Karpas-422 (cell line): ENCODE data around the gene CNOT10. TPM values are rescaled to one million over a fixed set of nuclear protein-coding genes. Genes with fewer than 3 reads are reported as not detected.

ENCODE experiments used
- DNase-seq: peaks from one replicate; pipeline ENCODE4 v3.0.0-alpha.2; 2015
- H2AFZ ChIP-seq: fragments of 200-600 bp; sonication (generic); 2 replicates; pipeline ENCODE4 v1.6.1; 2014; ENCODE audit warnings: antibody characterized with exemption, low read length, mixed read lengths
- H3K27ac ChIP-seq: fragments of 200-600 bp; sonication (generic); 2 replicates; pipeline ENCODE4 v1.5.1; 2014; ENCODE audit warnings: mild to moderate bottlenecking, low read length, moderate library complexity
- H3K27me3 ChIP-seq: fragments of 200-600 bp; sonication (generic); 2 replicates; pipeline ENCODE4 v1.6.1; 2014; ENCODE audit warnings: low read length, mixed read lengths
- H3K36me3 ChIP-seq: fragments of 200-600 bp; sonication (generic); 2 replicates; pipeline ENCODE4 v1.6.1; 2014; ENCODE audit warnings: low read length, mixed read lengths; ENCODE audit not compliant: insufficient read depth
- H3K4me1 ChIP-seq: fragments of 200-600 bp; sonication (generic); 2 replicates; pipeline ENCODE4 v1.6.1; 2014; ENCODE audit warnings: mild to moderate bottlenecking, low read length, mixed read lengths
- H3K4me2 ChIP-seq: fragments of 200-600 bp; sonication (generic); 2 replicates; pipeline ENCODE4 v1.6.1; 2014; ENCODE audit warnings: low read length, low read depth, mild to moderate bottlenecking; ENCODE audit not compliant: poor library complexity, severe bottlenecking
- H3K4me3 ChIP-seq: fragments of 200-600 bp; sonication (generic); 2 replicates; pipeline ENCODE4 v1.5.1; 2014; ENCODE audit warnings: mild to moderate bottlenecking, antibody characterized with exemption, low read length, mixed read lengths
- H3K79me2 ChIP-seq: fragments of 200-600 bp; sonication (generic); 2 replicates; pipeline ENCODE4 v1.6.1; 2014; ENCODE audit warnings: mild to moderate bottlenecking, low read length, mixed read lengths
- H3K9ac ChIP-seq: fragments of 200-600 bp; sonication (generic); 2 replicates; pipeline ENCODE4 v1.6.0; 2014; ENCODE audit warnings: low read length
- H3K9me2 ChIP-seq: fragments of 200-600 bp; sonication (generic), shearing (Covaris generic); replicated peaks from 2 replicates; pipeline ENCODE4 v1.6.0; 2014; ENCODE audit warnings: mild to moderate bottlenecking, low read length, moderate library complexity; ENCODE audit not compliant: insufficient read depth
- H3K9me3 ChIP-seq: fragments of 300-700, 200-600 bp; sonication (generic); 2 replicates; pipeline ENCODE4 v1.6.1; 2014; ENCODE audit warnings: low read length, mixed read lengths
- H4K20me1 ChIP-seq: fragments of 200-600 bp; sonication (generic); 2 replicates; pipeline ENCODE4 v1.6.1; 2014; ENCODE audit warnings: mild to moderate bottlenecking, antibody characterized with exemption, low read length, low read depth; ENCODE audit not compliant: insufficient read depth
- total RNA-seq: library from RNA; depleted of rRNA; stranded (reverse); fragments of >200 nt; shearing (Covaris generic); gene quantifications from 2 replicates; pipeline ENCODE4 v1.2.3, GENCODE V29; 2014; ENCODE audit warnings: low replicate concordance

The CNOT10 gene
- total RNA-seq, 1 experiment from 2014 or later, result 62.7 TPM

GRCh38 chr3:32751377-32751776 lies 66.4 kb downstream of the CNOT10 start:
- Histone ChIP-seq H3K27me3 (no peaks in the 10 kb centered on the region), H3K9me2 (no peaks in the 10 kb centered on the region)
- no peak for DNase-seq

DNA sequence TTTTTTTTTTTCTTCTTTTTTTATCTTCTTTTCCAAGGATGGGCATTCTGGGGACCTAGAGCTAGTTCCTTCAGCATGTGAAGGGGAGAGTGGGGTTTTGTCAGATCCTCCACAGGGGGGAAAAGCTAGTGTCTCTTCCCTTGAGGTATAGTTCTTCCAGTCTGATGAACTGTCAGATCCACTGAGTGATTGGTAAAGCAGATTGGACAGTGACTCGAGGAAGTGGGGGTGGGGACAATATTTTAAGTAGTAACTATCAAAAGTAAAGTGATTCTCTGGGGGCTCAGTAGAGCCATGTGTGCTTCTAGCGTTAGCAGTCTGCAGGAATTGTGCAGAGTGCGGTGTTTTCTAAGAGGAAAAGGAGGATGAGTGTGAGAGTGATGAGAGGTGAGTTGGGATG lies 70.8 kb downstream of the CNOT10 start:
- Histone ChIP-seq H4K20me1 (no peaks in the 10 kb centered on the region), H3K27me3 (no peaks in the 10 kb centered on the region), H2AFZ (no peak overlapping the region), H3K9me2 (no peaks in the 10 kb centered on the region), H3K4me3 (no peak overlapping the region), H3K9me3 (no peaks in the 10 kb centered on the region), H3K36me3 (peaks cover 14% of the 10 kb centered on the region; the same call in 1 of the 2 replicates), H3K9ac (no peak overlapping the region), H3K79me2 (no peaks in the 10 kb centered on the region), H3K4me2 (no peak overlapping the region), H3K4me1 (no peaks in the 10 kb centered on the region), H3K27ac (no peak overlapping the region)
- DNase-seq, result no peak

More at GRCh38 chr3:32751377-32751776, 66.4 kb downstream of the CNOT10 start:
- H3K36me3 ChIP-seq, result 0 out of 2 replicates have a peak, but pooled peaks cover 8% of the 10 kb centered on the region
- no peak overlapping the region for H3K4me2 ChIP-seq
- no peak overlapping the region for H3K4me3 ChIP-seq
- no peak overlapping the region for H3K27ac ChIP-seq
- no peaks in the 10 kb centered on the region for H3K4me1 ChIP-seq
- H3K79me2 ChIP-seq, result no peaks in the 10 kb centered on the region
- no peaks in the 10 kb centered on the region for H4K20me1 ChIP-seq
- H3K9ac ChIP-seq, result no peak overlapping the region
- H3K9me3 ChIP-seq, result no peaks in the 10 kb centered on the region
- H2AFZ ChIP-seq, result no peak overlapping the region

DNA sequence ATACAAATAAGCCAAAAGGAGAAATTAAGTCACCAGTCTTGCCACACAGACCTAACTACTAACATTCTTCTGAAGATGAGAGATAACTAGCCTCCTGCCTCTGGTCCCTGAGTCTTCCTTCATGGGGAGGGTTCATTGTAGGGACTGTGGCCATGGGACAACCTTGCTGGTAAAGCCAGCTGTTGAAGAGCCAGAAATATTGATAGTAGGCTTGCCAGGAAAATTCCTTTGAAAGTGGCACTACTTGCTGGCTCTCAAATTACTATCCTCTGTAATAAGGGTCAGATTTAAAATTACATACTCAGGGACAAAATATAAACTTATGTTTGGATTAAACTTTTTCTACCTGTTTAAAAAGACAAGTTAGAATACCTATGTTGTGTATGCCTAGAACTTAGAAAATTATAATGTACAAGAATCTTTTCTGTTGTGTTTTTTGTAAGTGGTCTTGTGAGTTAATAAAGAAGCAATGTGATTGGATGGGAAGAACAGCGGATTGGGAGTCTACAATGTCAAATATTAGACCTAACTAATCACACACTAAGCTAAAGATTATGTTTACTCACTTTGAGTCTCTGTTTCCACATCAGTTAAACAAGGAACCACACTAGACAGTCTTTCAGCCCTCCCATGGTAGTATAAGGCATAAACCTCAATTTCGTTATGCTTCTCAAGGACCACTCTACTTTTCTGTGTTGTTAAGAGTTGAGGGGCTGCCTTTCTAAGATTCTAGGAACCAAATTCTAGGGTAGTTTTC lies 72.8 kb downstream of the CNOT10 start:
- no peak for DNase-seq
- Histone ChIP-seq H3K9me2 (no peaks in the 10 kb centered on the region), H3K9me3 (no peaks in the 10 kb centered on the region), H3K9ac (no peak overlapping the region), H3K4me1 (no peaks in the 10 kb centered on the region), H3K27ac (no peak overlapping the region), H3K4me2 (no peak overlapping the region), H2AFZ (no peak overlapping the region), H3K79me2 (no peaks in the 10 kb centered on the region), H4K20me1 (no peaks in the 10 kb centered on the region), H3K36me3 (peaks cover 11% of the 10 kb centered on the region; the same call in 1 of the 2 replicates), H3K4me3 (no peak overlapping the region), H3K27me3 (no peaks in the 10 kb centered on the region)

DNA sequence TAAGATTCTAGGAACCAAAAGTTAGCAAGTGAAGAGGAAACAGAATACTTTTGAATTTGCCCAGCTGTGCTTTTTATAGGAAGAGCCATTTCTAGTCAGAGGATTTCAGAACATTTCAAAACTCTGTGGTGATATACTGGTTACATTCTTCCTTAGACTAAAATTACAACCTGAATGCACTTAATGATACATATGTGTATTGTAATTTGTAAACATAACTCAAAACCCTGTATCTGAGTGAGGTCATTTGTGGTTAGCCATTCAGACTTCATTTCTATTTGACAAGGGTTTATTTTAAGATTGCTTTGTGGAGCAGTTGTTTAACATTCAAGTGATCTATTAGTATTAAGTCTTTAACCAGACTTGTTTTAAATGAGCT lies 73.4 kb downstream of the CNOT10 start:
- Histone ChIP-seq H3K27ac (no peak overlapping the region), H3K27me3 (no peaks in the 10 kb centered on the region), H2AFZ (no peak overlapping the region), H3K36me3 (peaks cover 15% of the 10 kb centered on the region; the same call in 1 of the 2 replicates), H3K4me1 (no peaks in the 10 kb centered on the region), H3K9me3 (no peaks in the 10 kb centered on the region), H3K79me2 (no peaks in the 10 kb centered on the region), H3K4me3 (no peak overlapping the region), H3K4me2 (no peak overlapping the region), H3K9me2 (no peaks in the 10 kb centered on the region), H4K20me1 (no peaks in the 10 kb centered on the region), H3K9ac (no peak overlapping the region)
- DNase-seq, result no peak

DNA sequence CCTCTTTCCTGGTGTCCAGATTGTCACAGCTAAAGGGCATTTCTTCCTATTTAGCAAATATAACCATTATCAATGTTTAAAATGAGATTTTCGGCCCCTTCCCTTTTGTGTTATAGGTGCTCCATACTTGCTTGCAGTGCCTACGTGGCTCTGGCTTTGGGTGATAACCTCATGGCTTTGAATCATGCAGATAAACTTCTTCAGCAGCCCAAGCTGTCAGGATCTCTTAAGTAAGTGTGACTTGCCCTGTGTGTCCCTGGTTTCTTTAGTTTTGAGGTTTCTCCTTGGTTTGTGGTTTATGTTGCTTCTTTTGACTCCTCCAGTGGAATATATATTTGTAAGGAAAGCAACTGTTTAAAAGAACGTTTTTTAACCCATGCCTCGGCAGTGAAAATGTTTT lies 74.4 kb downstream of the CNOT10 start:
- Histone ChIP-seq H3K27ac (no peak overlapping the region), H3K79me2 (no peaks in the 10 kb centered on the region), H3K9me3 (no peaks in the 10 kb centered on the region), H3K4me3 (no peak overlapping the region), H4K20me1 (no peaks in the 10 kb centered on the region), H3K4me1 (no peaks in the 10 kb centered on the region), H3K4me2 (no peak overlapping the region), H3K9me2 (no peaks in the 10 kb centered on the region), H3K9ac (no peak overlapping the region), H2AFZ (no peak overlapping the region), H3K36me3 (peaks cover 15% of the 10 kb centered on the region; the same call in 1 of the 2 replicates), H3K27me3 (no peaks in the 10 kb centered on the region)
- DNase-seq, result no peak

DNA sequence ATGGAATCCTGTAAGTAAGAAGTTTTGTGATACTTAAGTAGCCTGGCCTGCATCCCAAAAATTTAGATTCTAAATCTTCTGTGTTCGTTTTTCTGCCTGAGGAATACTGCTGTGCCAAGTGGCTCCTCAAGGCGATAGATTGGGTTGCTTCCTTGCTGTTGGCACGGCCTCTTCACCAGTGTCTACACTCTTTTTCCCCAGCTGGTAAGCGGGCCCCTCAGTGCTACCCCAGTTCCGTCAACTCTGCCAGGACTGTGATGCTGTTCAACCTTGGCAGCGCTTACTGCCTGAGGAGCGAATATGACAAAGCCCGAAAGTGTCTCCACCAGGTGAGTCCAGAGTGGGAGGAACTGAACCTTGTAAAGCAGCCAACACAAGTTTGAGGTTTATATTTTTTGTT lies 79.5 kb downstream of the CNOT10 start:
- H3K4me1 ChIP-seq, result no peaks in the 10 kb centered on the region
- no peaks in the 10 kb centered on the region for H3K9me3 ChIP-seq
- peaks cover 30% of the 10 kb centered on the region; the same call in 1 of the 2 replicates for H3K36me3 ChIP-seq
- H3K27ac ChIP-seq, result no peak overlapping the region
- no peak overlapping the region for H2AFZ ChIP-seq
- no peaks in the 10 kb centered on the region for H3K27me3 ChIP-seq
- DNase-seq, result no peak
- H3K4me2 ChIP-seq, result no peak overlapping the region
- no peaks in the 10 kb centered on the region for H4K20me1 ChIP-seq
- H3K79me2 ChIP-seq, result no peaks in the 10 kb centered on the region
- no peak overlapping the region for H3K4me3 ChIP-seq
- no peak overlapping the region for H3K9ac ChIP-seq
- H3K9me2 ChIP-seq, result no peaks in the 10 kb centered on the region

GRCh38 chr3:32778389-32778788 lies 93.4 kb downstream of the CNOT10 start:
- Histone ChIP-seq H3K27me3 (no peaks in the 10 kb centered on the region), H3K9me2 (no peaks in the 10 kb centered on the region), H4K20me1 (no peaks in the 10 kb centered on the region), H3K4me1 (peaks cover 10% of the 10 kb centered on the region), H3K4me2 (no peak overlapping the region), H3K9me3 (no peaks in the 10 kb centered on the region), H3K79me2 (no peaks in the 10 kb centered on the region), H3K9ac (no peak overlapping the region), H3K36me3 (0 out of 2 replicates have a peak, but pooled peaks cover 4% of the 10 kb centered on the region), H2AFZ (no peak overlapping the region), H3K4me3 (no peak overlapping the region), H3K27ac (no peak overlapping the region)
- peak; percentile 44 for DNase-seq

- peaks cover 10% of the 10 kb centered on the region for H3K4me1 ChIP-seq
- H3K9ac ChIP-seq, result peak overlapping the region; percentile 69; the same call in 1 of the 2 replicates
- H3K9me3 ChIP-seq, result no peaks in the 10 kb centered on the region
- peak overlapping the region; percentile 83; the same call in 1 of the 2 replicates for H3K4me3 ChIP-seq
- no peaks in the 10 kb centered on the region for H3K27me3 ChIP-seq
- no peaks in the 10 kb centered on the region for H3K79me2 ChIP-seq
- peak overlapping the region; percentile 99 for H3K4me2 ChIP-seq
- no peaks in the 10 kb centered on the region for H4K20me1 ChIP-seq
- 0 out of 2 replicates have a peak, but pooled peaks cover 4% of the 10 kb centered on the region for H3K36me3 ChIP-seq
- H2AFZ ChIP-seq, result no peak overlapping the region
- H3K27ac ChIP-seq, result no peak overlapping the region
- no peak for DNase-seq
- no peaks in the 10 kb centered on the region for H3K9me2 ChIP-seq
Observed at GRCh38 chr3:32780071-32780734, 95.2 kb downstream of the CNOT10 start.
